DMS53 treated with DMSO at 0.1 percent for 48 hours (cell line): ENCODE data around the gene BMP6.

Experiments used
- DNase-seq: peaks from one replicate; lab custom pipeline; 2025; ENCODE audit not compliant: unreplicated experiment; lab: John Stamatoyannopoulos, UW

The BMP6 gene

DNA sequence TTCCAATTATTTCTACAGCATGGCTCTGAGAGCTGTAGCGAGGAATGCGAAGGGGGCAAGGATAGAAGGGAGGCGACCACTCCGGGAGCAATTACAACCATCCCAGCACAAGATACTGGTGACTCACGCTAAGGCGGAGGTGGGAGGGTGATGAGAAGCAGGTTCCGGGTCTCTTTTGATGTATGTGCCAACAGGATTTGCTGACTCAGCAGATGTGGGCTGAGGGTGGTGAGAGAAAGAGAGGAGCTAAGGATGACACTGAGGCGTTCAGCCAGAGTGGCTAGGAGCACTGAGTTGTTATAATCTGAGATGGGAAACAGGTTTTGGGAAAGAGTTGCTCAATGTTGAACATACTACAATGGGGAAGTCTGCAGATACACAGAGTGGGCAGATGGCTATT, 194.0 kb downstream of the BMP6 start:
- no peak for DNase-seq

- no peak for DNase-seq
Observed at GRCh38 chr6:7920425-7920824, 194.5 kb downstream of the BMP6 start.

DNA sequence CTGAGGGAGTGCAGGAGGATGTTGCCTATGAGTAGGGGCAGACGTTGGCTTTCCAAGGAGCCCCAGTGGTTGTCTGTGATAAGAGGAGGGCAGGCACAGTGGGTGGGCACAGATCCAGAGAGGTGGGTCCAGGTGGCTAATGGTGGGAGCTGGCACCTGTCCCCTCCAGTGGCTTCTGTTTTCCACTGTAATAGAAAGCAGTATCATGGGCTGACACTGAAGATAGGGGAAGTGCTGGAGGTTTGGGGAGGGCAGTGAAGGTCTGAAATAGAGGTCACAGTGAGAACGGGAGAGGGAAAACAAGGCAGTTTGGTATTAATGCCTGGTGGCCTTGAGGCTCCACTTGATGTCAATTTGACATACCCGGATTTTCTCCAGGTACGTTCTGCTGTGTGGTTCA, 195.1 kb downstream of the BMP6 start:
- DNase-seq, result no peak

- DNase-seq, result no peak
Observed at GRCh38 chr6:7921632-7922092, 195.8 kb downstream of the BMP6 start.

DNA sequence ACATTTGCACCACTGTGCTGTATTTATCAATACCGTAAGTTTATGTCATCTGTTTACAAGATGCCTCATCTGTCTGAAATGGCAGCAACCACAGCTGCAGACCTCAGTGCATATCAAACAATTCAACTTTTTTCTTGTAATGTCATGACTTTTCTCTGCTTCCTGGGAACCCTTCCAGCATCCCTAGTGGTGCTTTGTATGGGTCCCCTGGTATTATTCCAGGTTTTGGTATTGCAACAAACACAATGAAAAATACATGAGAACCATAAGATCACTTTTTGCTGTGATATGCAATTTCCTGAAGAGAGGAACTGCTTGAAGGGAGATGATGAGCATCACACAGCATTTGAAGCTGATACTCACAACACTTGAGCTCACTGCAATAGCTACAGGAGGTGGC, 196.7 kb downstream of the BMP6 start:
- no peak for DNase-seq

- DNase-seq, result no peak
Observed at GRCh38 chr6:7924867-7925266, 199.0 kb downstream of the BMP6 start.
